MM.1S (cell line): ENCODE data around the gene PPM1K.

Experiments
- EZH2 ChIP-seq: fragments of 300-600 bp; sonication (generic); optimal IDR thresholded peaks from 2 replicates; pipeline ENCODE3; 2017; ENCODE audit warnings: low read depth, mild to moderate bottlenecking, antibody characterized with exemption, low read length, mixed read lengths
- EZH2phosphoT487 ChIP-seq: fragments of 300-600 bp; sonication (generic); IDR thresholded peaks from 2 replicates; pipeline ENCODE4 v1.6.1; 2018; ENCODE audit warnings: antibody characterized with exemption, low read length
- TF ChIP-seq, protein P1 (sequence below): fragments of 300-600 bp; sonication (generic); IDR thresholded peaks from 2 replicates; pipeline ENCODE4 v1.5.1; 2016; ENCODE audit warnings: antibody characterized with exemption, low read length, mixed read lengths

DNA sequence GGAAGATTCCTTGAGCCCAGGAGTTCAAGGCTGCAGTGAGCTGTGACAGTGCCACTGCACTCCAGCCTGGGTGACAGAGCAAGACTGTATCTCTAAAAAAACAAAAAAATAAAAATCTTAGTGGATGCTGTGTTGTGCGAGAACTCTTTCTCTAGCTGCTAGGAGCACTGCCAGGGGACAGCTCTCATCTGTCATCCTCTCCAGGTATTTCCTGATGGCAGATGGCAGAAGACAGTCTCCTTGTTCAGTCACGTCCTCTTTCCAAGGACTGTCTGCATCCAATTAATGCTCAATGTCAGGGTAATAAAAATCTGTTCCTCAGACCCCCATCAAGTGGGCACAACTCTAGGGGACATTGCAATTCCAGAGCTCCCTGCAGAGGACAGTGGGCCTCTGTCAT, 29.2 kb downstream of the PPM1K start:
- TF ChIP-seq, protein P1, sequence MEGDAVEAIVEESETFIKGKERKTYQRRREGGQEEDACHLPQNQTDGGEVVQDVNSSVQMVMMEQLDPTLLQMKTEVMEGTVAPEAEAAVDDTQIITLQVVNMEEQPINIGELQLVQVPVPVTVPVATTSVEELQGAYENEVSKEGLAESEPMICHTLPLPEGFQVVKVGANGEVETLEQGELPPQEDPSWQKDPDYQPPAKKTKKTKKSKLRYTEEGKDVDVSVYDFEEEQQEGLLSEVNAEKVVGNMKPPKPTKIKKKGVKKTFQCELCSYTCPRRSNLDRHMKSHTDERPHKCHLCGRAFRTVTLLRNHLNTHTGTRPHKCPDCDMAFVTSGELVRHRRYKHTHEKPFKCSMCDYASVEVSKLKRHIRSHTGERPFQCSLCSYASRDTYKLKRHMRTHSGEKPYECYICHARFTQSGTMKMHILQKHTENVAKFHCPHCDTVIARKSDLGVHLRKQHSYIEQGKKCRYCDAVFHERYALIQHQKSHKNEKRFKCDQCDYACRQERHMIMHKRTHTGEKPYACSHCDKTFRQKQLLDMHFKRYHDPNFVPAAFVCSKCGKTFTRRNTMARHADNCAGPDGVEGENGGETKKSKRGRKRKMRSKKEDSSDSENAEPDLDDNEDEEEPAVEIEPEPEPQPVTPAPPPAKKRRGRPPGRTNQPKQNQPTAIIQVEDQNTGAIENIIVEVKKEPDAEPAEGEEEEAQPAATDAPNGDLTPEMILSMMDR: no peak
- no peak for TF ChIP-seq EZH2
- TF ChIP-seq EZH2phosphoT487: no peak
